Breast epithelium (tissue), 3 donors: ENCODE measurements around the gene LAG3.

Experiments used
- CTCF ChIP-seq, 3 donors: fragments of 450-650 bp; IDR thresholded peaks; one replicate each; pipeline ENCODE4 v1.5.1; 2016 to 2017; ENCODE audit warnings: antibody characterized with exemption in 3 of 3, mild to moderate bottlenecking in 3 of 3, moderate library complexity in 3 of 3
- POLR2A ChIP-seq: fragments of 450-650 bp; IDR thresholded peaks from one replicate; pipeline ENCODE4 v1.6.1; 2016; ENCODE audit warnings: antibody characterized with exemption, mild to moderate bottlenecking, moderate library complexity
- POLR2AphosphoS5 ChIP-seq, 3 donors: sonication (generic); formaldehyde crosslinking; IDR thresholded peaks; one replicate each; pipeline ENCODE4 v1.6.1; 2017; ENCODE audit warnings: antibody characterized with exemption in 3 of 3

DNA sequence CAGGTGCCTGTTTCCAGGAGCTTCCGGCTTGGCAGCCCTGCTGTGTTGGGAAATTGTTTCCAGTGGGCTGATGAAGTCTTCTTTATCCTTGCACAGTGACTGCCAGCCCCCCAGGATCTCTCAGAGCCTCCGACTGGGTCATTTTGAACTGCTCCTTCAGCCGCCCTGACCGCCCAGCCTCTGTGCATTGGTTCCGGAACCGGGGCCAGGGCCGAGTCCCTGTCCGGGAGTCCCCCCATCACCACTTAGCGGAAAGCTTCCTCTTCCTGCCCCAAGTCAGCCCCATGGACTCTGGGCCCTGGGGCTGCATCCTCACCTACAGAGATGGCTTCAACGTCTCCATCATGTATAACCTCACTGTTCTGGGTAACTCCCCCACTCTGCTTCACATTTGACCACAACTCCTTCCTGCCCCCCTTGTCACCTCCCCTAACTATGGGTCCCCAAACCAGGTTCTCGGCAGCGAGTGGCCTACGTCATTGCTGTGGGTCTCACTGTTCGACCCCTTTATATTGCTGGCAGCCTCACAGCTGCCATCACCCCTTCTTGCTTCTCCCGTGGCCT, 2.3 kb downstream of the LAG3 start:
- TF ChIP-seq CTCF (IDR thresholded peaks at IDR 0.05) (no peak), POLR2A (no peak), POLR2AphosphoS5 (IDR thresholded peaks at IDR 0.05) (no peak)
